HepG2 (cell line): ENCODE measurements around the gene EFNA3. TPM values are rescaled to one million over a fixed set of nuclear protein-coding genes. Genes with fewer than 3 reads are reported as not detected.

Source experiments
- HDAC1 ChIP-seq: sonication (generic); formaldehyde crosslinking; IDR thresholded peaks from 2 replicates; pipeline ENCODE4 v1.5.1; 2020; ENCODE audit warnings: mild to moderate bottlenecking, missing genetic modification reagents
- KAT2B ChIP-seq: fragments of 150-350 bp; IDR thresholded peaks from 2 replicates; pipeline ENCODE4 v1.6.1; 2014; ENCODE audit warnings: low read depth, low read length, borderline replicate concordance
- KDM2A ChIP-seq: sonication (generic); formaldehyde crosslinking; IDR thresholded peaks from 2 replicates; pipeline ENCODE4 v1.4.0; 2020; ENCODE audit warnings: low read depth, missing genetic modification reagents, borderline replicate concordance
- NR0B2 ChIP-seq: sonication (generic); formaldehyde crosslinking; IDR thresholded peaks from 2 replicates; pipeline ENCODE4 v1.4.0; 2020; ENCODE audit warnings: mild to moderate bottlenecking, missing genetic modification reagents
- SPEN ChIP-seq: sonication (generic); formaldehyde crosslinking; IDR thresholded peaks from 2 replicates; pipeline ENCODE4 v1.5.1; 2020; ENCODE audit warnings: low read depth, mild to moderate bottlenecking, missing genetic modification reagents
- TFDP1 ChIP-seq: IDR thresholded peaks from 2 replicates; pipeline ENCODE4 v1.6.1; 2016; ENCODE audit warnings: missing compliant biosample characterization, missing genetic modification reagents, borderline replicate concordance
- UBTF ChIP-seq: sonication (generic); formaldehyde crosslinking; IDR thresholded peaks from 2 replicates; pipeline ENCODE4 v1.4.0; 2020; ENCODE audit warnings: mild to moderate bottlenecking, missing genetic modification reagents
- ZBTB21 ChIP-seq: sonication (generic); formaldehyde crosslinking; IDR thresholded peaks from 2 replicates; pipeline ENCODE4 v1.4.0; 2020; ENCODE audit warnings: missing genetic modification reagents
- ZNF362 ChIP-seq: sonication (generic); formaldehyde crosslinking; IDR thresholded peaks from 2 replicates; pipeline ENCODE4 v1.4.0; 2020; ENCODE audit warnings: missing genetic modification reagents, mild to moderate bottlenecking, borderline replicate concordance
- ZNF407 ChIP-seq: sonication (generic); formaldehyde crosslinking; IDR thresholded peaks from one replicate; pipeline ENCODE4 v1.5.1; 2020; ENCODE audit warnings: mild to moderate bottlenecking, missing genetic modification reagents; ENCODE audit errors: not compliant biosample characterization
- ZNF547 ChIP-seq: sonication (generic); formaldehyde crosslinking; IDR thresholded peaks from 2 replicates; pipeline ENCODE4 v1.5.1; 2020; ENCODE audit warnings: mild to moderate bottlenecking, missing genetic modification reagents
- ZNF589 ChIP-seq: sonication (generic); formaldehyde crosslinking; conservative IDR thresholded peaks from 2 replicates; pipeline ENCODE4 v1.8.0; 2022; ENCODE audit warnings: mild to moderate bottlenecking, moderate library complexity, missing genetic modification reagents
- ZNF607 ChIP-seq: sonication (generic); formaldehyde crosslinking; IDR thresholded peaks from 2 replicates; pipeline ENCODE4 v1.5.1; 2020; ENCODE audit warnings: missing genetic modification reagents, mild to moderate bottlenecking, borderline replicate concordance
- polyA plus RNA-seq, 8 experiments: library from polyadenylated mRNA; depleted of rRNA in 3 of 8; stranded (reverse) in 7 of 8; unstranded in 1 of 8; fragments of >200 nt; fragmentation: Illumina TruSeq in 4 of 8; extraction: Trizol in 4 of 8; gene quantifications; 2 replicates each; pipeline versions ENCODE4 v1.2.1 to v1.2.3, GENCODE V29; 2011 to 2016; ENCODE audit warnings: low read depth in 4 of 8, missing spikeins in 1 of 8, mixed read lengths in 1 of 8; ENCODE audit not compliant: insufficient read depth in 1 of 8
- total RNA-seq, 5 experiments: library from RNA; depleted of rRNA; stranded (reverse); fragments of >200 nt; fragmentation: Illumina TruSeq; extraction: Trizol; gene quantifications; 2 replicates each; pipeline ENCODE4 v1.2.3, GENCODE V29; 2016; ENCODE audit warnings: low read depth in 1 of 5

Gene EFNA3
- total and polyA plus RNA-seq, 2 of the 13 experiments (the other 11 are each of a cell fraction or from before 2014, with no cell fraction given): 1.0 to 5.7 TPM

- TF ChIP-seq NR0B2 (CRISPR knock-in tag) (peak; percentile 41; the same call in 1 of the 2 replicates), ZNF407 (peak; percentile 49), ZBTB21 (CRISPR knock-in tag) (no peak), KAT2B (no peak), HDAC1 (0 out of 2 replicates have a peak, but pooled peaks have one; percentile 12), ZNF362 (CRISPR knock-in tag) (no peak), ZNF547 (CRISPR knock-in tag) (peak; percentile 46; the same call in 1 of the 2 replicates), ZNF589 (CRISPR knock-in tag) (0 out of 2 replicates have a peak, but pooled peaks have one; percentile 42), KDM2A (CRISPR knock-in tag) (peak; percentile 27; the same call in 1 of the 2 replicates), UBTF (peak; percentile 42; the same call in 1 of the 2 replicates), SPEN (CRISPR knock-in tag) (peak; percentile 28; the same call in 1 of the 2 replicates), ZNF607 (CRISPR knock-in tag) (peak; percentile 78; the same call in 1 of the 2 replicates), TFDP1 (CRISPR knock-in tag) (peak; percentile 27; the same call in 1 of the 2 replicates)
Measured at GRCh38 chr1:155081472-155082300, 3.0 kb downstream of the EFNA3 start (continued).
